Endothelial cell of umbilical vein (primary cell): Measurements from ENCODE around the gene CAMK2N1.
"Not testable (repeated sequence)": the region's sequence is repeated elsewhere in the genome, so short reads cannot be mapped to it uniquely, and the experiment has no call there.

Source experiments
- EZH2 ChIP-seq: IDR thresholded peaks from 2 replicates; pipeline ENCODE4 v1.6.1; 2012; ENCODE audit warnings: borderline replicate concordance, low read depth, mild to moderate bottlenecking, moderate library complexity, low read length, inconsistent platforms; ENCODE audit not compliant: severe bottlenecking
- FOS ChIP-seq: IDR thresholded peaks from 2 replicates; pipeline ENCODE4 v1.6.1; 2011; ENCODE audit warnings: mild to moderate bottlenecking, low read length, moderate library complexity, borderline replicate concordance; ENCODE audit not compliant: insufficient read depth
- GATA2 ChIP-seq: IDR thresholded peaks from 2 replicates; pipeline ENCODE4 v1.7.0; 2011; ENCODE audit warnings: low read depth, mild to moderate bottlenecking, moderate library complexity, mixed read lengths, low read length; ENCODE audit not compliant: insufficient read length, insufficient read depth
- JUN ChIP-seq: IDR thresholded peaks from 2 replicates; pipeline ENCODE4 v1.6.1; 2011; ENCODE audit warnings: borderline replicate concordance, low read depth; ENCODE audit not compliant: insufficient read length, insufficient read depth
- MYC ChIP-seq: IDR thresholded peaks from one replicate; pipeline ENCODE4 v1.6.1; 2011; ENCODE audit warnings: mild to moderate bottlenecking, low read depth, low read length
- POLR2A ChIP-seq: IDR thresholded peaks from 2 replicates; pipeline ENCODE4 v1.6.1; 2012; ENCODE audit warnings: low read depth, mild to moderate bottlenecking, control low read depth, low read length
- POLR2AphosphoS5 ChIP-seq: IDR thresholded peaks from 2 replicates; pipeline ENCODE4 v1.6.1; 2012; ENCODE audit warnings: low read depth, mild to moderate bottlenecking, control low read depth, low read length, moderate library complexity; ENCODE audit not compliant: insufficient read depth
- TF ChIP-seq, protein P1 (sequence below), 2 donors: IDR thresholded peaks; 1 replicate in 1 of 2; 2 replicates in 1 of 2; pipeline ENCODE4 v1.5.1; 2011; ENCODE audit warnings: low read length in 2 of 2, mild to moderate bottlenecking in 2 of 2, moderate library complexity in 2 of 2, control low read depth in 1 of 2, inconsistent platforms in 1 of 2, low read depth in 1 of 2; ENCODE audit not compliant: insufficient read depth in 1 of 2; ENCODE audit errors: extremely low read depth in 1 of 2
- TF ChIP-seq, protein P2 (sequence below): IDR thresholded peaks from 2 replicates; pipeline ENCODE4 v1.6.1; 2011; ENCODE audit not compliant: insufficient read depth, insufficient read length

DNA sequence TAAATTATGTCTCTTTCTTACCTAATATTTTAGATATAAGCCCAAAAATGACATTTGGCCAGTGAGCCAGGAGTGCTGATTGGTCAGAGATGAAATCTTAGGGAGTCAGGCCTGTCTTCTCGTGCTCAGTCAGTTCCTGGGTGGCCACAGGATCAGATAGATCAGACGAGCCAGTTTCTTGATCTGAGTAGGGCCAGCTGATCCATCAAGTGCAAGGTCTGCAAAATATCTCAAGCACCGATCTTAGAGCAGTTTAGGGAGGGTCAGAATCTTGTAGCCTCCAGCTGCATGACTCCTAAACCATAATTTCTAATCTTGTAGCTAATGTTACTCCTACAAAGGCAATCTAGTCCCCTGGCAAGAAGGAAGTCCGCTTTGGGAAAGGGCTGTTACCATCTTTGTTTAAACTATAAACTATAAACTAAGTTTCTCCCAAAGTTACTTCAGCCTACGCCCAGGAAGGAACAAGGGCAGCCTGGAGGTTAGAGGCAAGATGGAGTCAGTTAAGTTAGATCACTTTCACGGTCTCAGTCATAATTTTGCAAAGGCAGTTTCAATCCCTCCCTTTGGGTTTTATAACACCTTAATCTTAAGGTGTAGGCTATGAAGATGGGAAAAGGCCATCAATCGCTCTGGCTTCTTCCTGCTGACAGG, 33.7 kb upstream of the CAMK2N1 start:
- TF ChIP-seq, protein P1, sequence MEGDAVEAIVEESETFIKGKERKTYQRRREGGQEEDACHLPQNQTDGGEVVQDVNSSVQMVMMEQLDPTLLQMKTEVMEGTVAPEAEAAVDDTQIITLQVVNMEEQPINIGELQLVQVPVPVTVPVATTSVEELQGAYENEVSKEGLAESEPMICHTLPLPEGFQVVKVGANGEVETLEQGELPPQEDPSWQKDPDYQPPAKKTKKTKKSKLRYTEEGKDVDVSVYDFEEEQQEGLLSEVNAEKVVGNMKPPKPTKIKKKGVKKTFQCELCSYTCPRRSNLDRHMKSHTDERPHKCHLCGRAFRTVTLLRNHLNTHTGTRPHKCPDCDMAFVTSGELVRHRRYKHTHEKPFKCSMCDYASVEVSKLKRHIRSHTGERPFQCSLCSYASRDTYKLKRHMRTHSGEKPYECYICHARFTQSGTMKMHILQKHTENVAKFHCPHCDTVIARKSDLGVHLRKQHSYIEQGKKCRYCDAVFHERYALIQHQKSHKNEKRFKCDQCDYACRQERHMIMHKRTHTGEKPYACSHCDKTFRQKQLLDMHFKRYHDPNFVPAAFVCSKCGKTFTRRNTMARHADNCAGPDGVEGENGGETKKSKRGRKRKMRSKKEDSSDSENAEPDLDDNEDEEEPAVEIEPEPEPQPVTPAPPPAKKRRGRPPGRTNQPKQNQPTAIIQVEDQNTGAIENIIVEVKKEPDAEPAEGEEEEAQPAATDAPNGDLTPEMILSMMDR (IDR thresholded peaks at IDR 0.05; ENCODE audit: extremely low read depth in 1 of 2, insufficient read depth in 1 of 2, low read depth in 1 of 2, low read length in 2 of 2): not testable (repeated sequence)
- TF ChIP-seq POLR2AphosphoS5, POLR2A, MYC, EZH2, GATA2, JUN, FOS: not testable (repeated sequence)
- TF ChIP-seq, protein P2, sequence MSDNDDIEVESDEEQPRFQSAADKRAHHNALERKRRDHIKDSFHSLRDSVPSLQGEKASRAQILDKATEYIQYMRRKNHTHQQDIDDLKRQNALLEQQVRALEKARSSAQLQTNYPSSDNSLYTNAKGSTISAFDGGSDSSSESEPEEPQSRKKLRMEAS: not testable (repeated sequence)
